ENCODE results near the gene RNF31. TPM values are rescaled to one million over a fixed set of nuclear protein-coding genes. Genes with fewer than 3 reads are reported as not detected.
A peak's percentile ranks its signal among the peaks of the same experiment; 100 is the strongest.

Gene RNF31
- polyA plus RNA-seq, 1 of the 3 experiments (the other 2 are of a cell fraction) = 19.2 TPM

DNA sequence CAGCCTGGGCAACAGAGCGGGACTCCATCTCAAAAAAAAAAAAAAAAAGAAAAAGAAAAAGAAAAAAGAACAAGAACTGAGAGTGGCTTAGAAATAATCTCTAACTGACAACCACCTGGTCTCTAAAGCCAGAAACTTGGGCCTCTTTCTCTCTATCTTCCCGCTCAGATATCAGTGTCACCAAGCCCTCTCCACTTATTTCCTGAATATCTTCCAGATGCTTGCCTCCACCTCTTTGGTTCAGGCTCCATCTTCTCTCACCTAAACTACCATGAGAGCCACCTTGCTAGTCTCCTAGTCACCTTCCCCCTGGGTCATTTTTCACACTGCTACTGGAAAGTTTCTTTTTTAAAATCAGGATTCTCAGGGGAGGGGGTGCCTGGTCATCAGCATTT lies 49.8 kb downstream of the RNF31 start:
- Histone ChIP-seq H3K4me1 (ENCODE audit: control insufficient read depth in 1 of 2, insufficient read depth in 2 of 2, low read depth in 1 of 2, low read length in 1 of 2) (peaks cover 11% of the 10 kb centered on the region in 2 experiments; a peak in 2 of 4 replicates), H3K36me3 (replicated peaks in 1 of 2; ENCODE audit: control insufficient read depth in 1 of 2, insufficient read depth in 2 of 2, low read length in 1 of 2) (peaks cover 9 to 31% of the 10 kb centered on the region in 2 experiments), H4K20me1 (ENCODE audit: insufficient read depth) (no peaks in the 10 kb centered on the region), H2AFZ (ENCODE audit: low read depth) (no peak overlapping the region), H3K9me2 (no peaks in the 10 kb centered on the region), H3K4me3 (ENCODE audit: low read depth in 2 of 2, low read length in 1 of 2) (peak overlapping the region in 1 of 2 experiments; percentile 85; a peak in 2 of 4 replicates), H3F3A (replicated peaks; ENCODE audit: insufficient read depth) (no peaks in the 10 kb centered on the region), H3K27me3 (ENCODE audit: insufficient read depth) (no peaks in the 10 kb centered on the region), H3K27ac (ENCODE audit: low read depth in 2 of 2, low read length in 1 of 2) (no peak overlapping the region), H3K4me2 (peak overlapping the region; percentile 97), H3K9ac (no peak overlapping the region), H3K79me2 (ENCODE audit: insufficient read depth) (peaks cover 83% of the 10 kb centered on the region), H3K9me3 (no peaks in the 10 kb centered on the region)
- ChIA-PET CTCF (interaction anchor here (1.7 to 1.9 kb wide), 2 partner anchors 36 to 100 kb away, joined by 6 to 8 read pairs; partner anchors contain the start of gene IRF9), POLR2A (no interaction called here)
- no peak for DNase-seq
- 89% methylated on average over 2 of the region's 2 CpGs for WGBS (ENCODE audit: low lambda C conversion rate)
- no peak for TF ChIP-seq NRF1 (IDR thresholded peaks at IDR 0.05; ENCODE audit: low read depth, low read length)
- no peak for TF ChIP-seq USF1 (IDR thresholded peaks at IDR 0.05; ENCODE audit: borderline replicate concordance, low read depth)
- TF ChIP-seq YY1 (IDR thresholded peaks at IDR 0.05; ENCODE audit: low read depth) = no peak
- TF ChIP-seq NFIC (IDR thresholded peaks at IDR 0.05; ENCODE audit: borderline replicate concordance) = no peak
- TF ChIP-seq CHD2 (IDR thresholded peaks at IDR 0.05; ENCODE audit: low read length, partially characterized antibody) = no peak
- TF ChIP-seq POLR2AphosphoS5 (IDR thresholded peaks at IDR 0.05; ENCODE audit: low read depth, low read length) = no peak
- no peak for TF ChIP-seq FOXJ3 (CRISPR knock-in tag; IDR thresholded peaks at IDR 0.05)
- TF ChIP-seq TAF1 (IDR thresholded peaks at IDR 0.05; ENCODE audit: borderline replicate concordance, low read depth, low read length) = no peak
- TF ChIP-seq FOXM1 (IDR thresholded peaks at IDR 0.05; ENCODE audit: low read depth) = no peak
- no peak for TF ChIP-seq CTCF (IDR thresholded peaks at IDR 0.05)
- no peak for TF ChIP-seq TCF12 (IDR thresholded peaks at IDR 0.05)
- TF ChIP-seq GATA2 (CRISPR knock-in tag; IDR thresholded peaks at IDR 0.05) = no peak
- no peak for TF ChIP-seq RXRA (IDR thresholded peaks at IDR 0.05; ENCODE audit: borderline replicate concordance, low read depth)
- no peak for TF ChIP-seq REST (IDR thresholded peaks at IDR 0.05; ENCODE audit: low read depth, low read length)
- TF ChIP-seq ELF1 (IDR thresholded peaks at IDR 0.05) = no peak
- TF ChIP-seq TEAD4 (IDR thresholded peaks at IDR 0.05; ENCODE audit: borderline replicate concordance, insufficient read depth) = no peak
- no peak for TF ChIP-seq FOSL2 (IDR thresholded peaks at IDR 0.05; ENCODE audit: borderline replicate concordance, low read depth)
- TF ChIP-seq JUND (IDR thresholded peaks at IDR 0.05) = no peak

Data from SK-N-SH (cell line).